ENCODE measurements around the gene FANCL. TPM values are rescaled to one million over a fixed set of nuclear protein-coding genes. Genes with fewer than 3 reads are reported as not detected.
"Not testable (repeated sequence)": the region's sequence is repeated elsewhere in the genome, so short reads cannot be mapped to it uniquely, and the experiment has no call there.

FANCL gene
- total RNA-seq (2014; rRNA removed; shearing (Covaris generic)) (10.4 and 15.0 TPM in 2 replicates), polyA plus RNA-seq (2016; fragmentation: Nextera tagmentation; extraction: Ambion mirVana) (12.6 and 14.5 TPM in 2 replicates)

DNA sequence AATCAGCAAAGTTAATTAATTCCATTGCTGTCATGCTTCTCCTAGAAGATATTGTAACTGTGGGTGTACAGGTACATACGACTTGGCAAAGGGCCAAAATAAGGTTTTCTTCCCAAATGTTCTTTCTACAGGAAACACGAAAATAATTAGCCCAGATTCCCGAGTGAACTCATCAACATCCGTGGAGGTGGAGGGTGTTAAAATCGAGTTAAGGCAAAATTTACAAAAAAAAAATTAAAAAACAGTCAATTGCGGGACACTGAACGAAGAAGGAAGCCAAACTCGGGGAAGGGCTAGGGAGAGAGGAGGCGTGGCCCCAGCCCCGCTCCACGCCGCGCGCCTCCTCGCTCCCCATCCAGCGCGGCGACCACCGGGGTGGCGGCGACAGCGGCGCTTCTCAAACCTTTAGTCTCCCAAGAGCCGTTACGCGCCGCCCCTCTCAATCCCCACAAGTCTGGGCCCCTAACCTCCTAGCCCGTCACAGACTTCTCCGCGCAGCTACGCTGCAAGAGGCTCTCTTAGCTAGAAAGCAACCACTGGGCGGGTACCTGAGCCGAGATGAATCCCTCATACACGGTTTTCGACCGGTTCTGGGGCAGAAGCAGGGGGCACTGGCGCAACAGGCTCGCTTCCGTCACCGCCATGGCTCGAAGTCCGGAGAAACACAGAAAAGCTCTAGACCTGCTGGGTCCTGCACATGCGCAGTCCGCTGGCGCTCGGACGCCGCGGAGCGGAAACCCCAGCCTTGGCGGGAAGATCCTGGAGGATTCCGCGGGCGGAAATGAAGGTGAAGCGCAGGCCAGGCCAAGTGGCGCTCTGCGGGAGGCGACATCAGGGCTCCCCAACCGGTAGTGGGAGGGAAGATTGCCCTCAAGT, at the start of gene FANCL:
Gene FANCL (minus strand): TSS at position 656 of the 876 bp plus-strand sequence. CDS start 12 bp downstream, at position 644.
- Histone ChIP-seq H3K36me3 (ENCODE audit: low read depth) (no peaks in the 10 kb centered on the region), H2AFZ (peak within 1 kb of the TSS; percentile 99), H3K9ac (peak within 1 kb of the TSS; percentile 81), H3K4me3 (peak within 1 kb of the TSS; percentile 92), H3K4me1 (ENCODE audit: insufficient read depth) (0 out of 2 replicates have a peak, but pooled peaks cover 6% of the 10 kb centered on the region), H3F3A (ENCODE audit: insufficient read depth) (no peaks in the 10 kb centered on the region), H3K79me2 (ENCODE audit: insufficient read depth) (peaks cover 45% of the 10 kb centered on the region), H3K27me3 (replicated peaks; ENCODE audit: insufficient read depth) (no peaks in the 10 kb centered on the region), H3K4me2 (ENCODE audit: unreplicated experiment) (peak within 1 kb of the TSS; percentile 91), H4K20me1 (ENCODE audit: insufficient read depth) (no peaks in the 10 kb centered on the region), H3K9me3 (ENCODE audit: low read depth) (no peaks in the 10 kb centered on the region), H3K9me2 (ENCODE audit: insufficient read depth) (no peaks in the 10 kb centered on the region), H3K27ac (peak within 1 kb of the TSS; percentile 26; the same call in 1 of the 2 replicates)
- in situ Hi-C loops (cut with MboI): no loop called here
- peak; percentile 83 for DNase-seq
- no peak for TF ChIP-seq EZH2 (IDR thresholded peaks at IDR 0.05; ENCODE audit: insufficient read depth, poor library complexity, severe bottlenecking)
- TF ChIP-seq EZH2phosphoT487 (IDR thresholded peaks at IDR 0.05; ENCODE audit: insufficient read depth, low read depth): no peak
- WGBS, 2 experiments (ENCODE audit: low coverage in 1 of 2, low lambda C conversion rate in 2 of 2, missing lambda C conversion rate in 2 of 2): 2 to 7% methylated on average over 59 of the region's 59 CpGs

DNA sequence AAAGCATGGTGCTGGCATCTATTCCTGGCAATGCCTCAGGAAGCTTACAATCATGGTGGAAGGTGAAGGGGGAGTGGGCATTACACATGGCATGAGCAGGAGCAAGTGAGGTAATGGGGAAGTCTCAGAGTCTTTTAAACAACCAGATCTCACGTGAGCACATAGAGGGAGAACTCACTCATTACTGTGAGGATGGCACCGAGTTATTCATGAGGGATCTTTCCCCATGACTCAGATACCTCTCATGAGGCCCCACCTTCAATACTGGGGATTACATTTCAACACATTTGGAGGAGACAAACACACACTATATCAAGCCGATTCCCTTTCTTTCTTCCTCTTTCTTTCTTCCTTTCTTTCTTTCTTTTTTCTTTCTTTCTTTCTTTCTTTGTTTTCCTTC, 47.9 kb upstream of the FANCL start:
- Histone ChIP-seq H3F3A (ENCODE audit: insufficient read depth) (no peaks in the 10 kb centered on the region), H3K9me2 (ENCODE audit: insufficient read depth) (no peaks in the 10 kb centered on the region), H3K4me2 (ENCODE audit: unreplicated experiment) (no peak overlapping the region), H3K4me3 (no peak overlapping the region), H2AFZ (peak overlapping the region; percentile 25; the same call in 1 of the 2 replicates), H3K27me3 (replicated peaks; ENCODE audit: insufficient read depth) (no peaks in the 10 kb centered on the region), H3K4me1 (ENCODE audit: insufficient read depth) (0 out of 2 replicates have a peak, but pooled peaks cover 3% of the 10 kb centered on the region), H3K9ac (no peak overlapping the region), H3K79me2 (ENCODE audit: insufficient read depth) (no peaks in the 10 kb centered on the region), H3K36me3 (ENCODE audit: low read depth) (no peaks in the 10 kb centered on the region), H4K20me1 (ENCODE audit: insufficient read depth) (no peaks in the 10 kb centered on the region), H3K9me3 (ENCODE audit: low read depth) (no peaks in the 10 kb centered on the region), H3K27ac (no peak overlapping the region)
- peak; percentile 81 for DNase-seq
- in situ Hi-C loops (cut with MboI): no loop called here
- TF ChIP-seq EZH2phosphoT487 (IDR thresholded peaks at IDR 0.05; ENCODE audit: insufficient read depth, low read depth) (no peak), EZH2 (IDR thresholded peaks at IDR 0.05; ENCODE audit: insufficient read depth, poor library complexity, severe bottlenecking) (no peak)
- WGBS, 2 experiments (ENCODE audit: low coverage in 1 of 2, low lambda C conversion rate in 2 of 2, missing lambda C conversion rate in 2 of 2): 2 to 4% methylated on average over 3 of the region's 3 CpGs

DNA sequence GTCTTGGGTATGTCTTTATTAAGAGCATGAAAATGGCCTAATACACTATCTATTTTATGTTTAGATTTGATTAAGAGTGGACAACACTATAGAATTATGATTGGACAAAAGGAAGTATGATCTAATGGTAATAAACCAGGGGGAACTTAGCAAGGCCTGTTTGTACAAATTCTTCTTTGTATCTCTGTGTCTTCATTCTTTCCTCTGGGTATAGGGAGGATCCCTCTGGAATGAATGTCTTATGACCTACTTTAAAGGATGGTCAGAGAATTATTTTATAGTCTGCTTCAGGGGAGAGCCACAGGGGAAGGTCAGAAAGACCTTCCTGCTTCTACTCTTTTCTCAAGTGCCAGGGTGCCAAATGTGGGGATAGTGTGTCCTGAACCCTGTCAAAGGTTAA, 42.8 kb upstream of the FANCL start:
- Histone ChIP-seq H3K79me2 (ENCODE audit: insufficient read depth) (no peaks in the 10 kb centered on the region), H3F3A (ENCODE audit: insufficient read depth) (no peaks in the 10 kb centered on the region), H3K36me3 (ENCODE audit: low read depth) (no peaks in the 10 kb centered on the region), H2AFZ (no peak overlapping the region), H4K20me1 (ENCODE audit: insufficient read depth) (no peaks in the 10 kb centered on the region), H3K27me3 (replicated peaks; ENCODE audit: insufficient read depth) (no peaks in the 10 kb centered on the region), H3K4me1 (ENCODE audit: insufficient read depth) (no peaks in the 10 kb centered on the region), H3K9ac (no peak overlapping the region), H3K9me2 (ENCODE audit: insufficient read depth) (0 out of 2 replicates have a peak, but pooled peaks cover 3% of the 10 kb centered on the region), H3K4me2 (ENCODE audit: unreplicated experiment) (no peak overlapping the region), H3K9me3 (ENCODE audit: low read depth) (no peaks in the 10 kb centered on the region), H3K4me3 (no peak overlapping the region), H3K27ac (no peak overlapping the region)
- in situ Hi-C loops (cut with MboI): no loop called here
- TF ChIP-seq EZH2 (IDR thresholded peaks at IDR 0.05; ENCODE audit: insufficient read depth, poor library complexity, severe bottlenecking): no peak
- TF ChIP-seq EZH2phosphoT487 (IDR thresholded peaks at IDR 0.05; ENCODE audit: insufficient read depth, low read depth): no peak
- no peak for DNase-seq

DNA sequence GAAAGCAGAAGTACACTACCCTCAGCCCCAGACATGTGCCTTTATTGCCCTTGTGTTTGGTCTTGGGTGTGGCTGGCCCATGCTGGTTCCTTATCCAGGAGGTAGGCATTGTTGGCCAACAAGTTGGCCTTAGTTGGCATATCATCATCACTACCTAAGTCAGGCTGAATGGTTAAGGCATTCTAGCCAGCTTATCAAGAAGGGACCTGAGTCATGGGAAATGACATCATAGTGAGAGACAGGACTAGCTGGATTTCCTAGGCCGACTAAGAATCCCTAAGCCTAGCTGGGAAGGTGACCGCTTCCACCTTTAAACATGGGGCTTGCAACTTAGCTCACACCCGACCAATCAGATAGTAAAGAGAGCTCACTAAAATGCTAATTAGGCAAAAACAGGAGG, 34.0 kb upstream of the FANCL start:
- in situ Hi-C loops (cut with MboI); H3K4me2 ChIP-seq (ENCODE audit: unreplicated experiment); H3K27ac ChIP-seq; H3K4me3 ChIP-seq; H4K20me1 ChIP-seq (ENCODE audit: insufficient read depth); H3K9me3 ChIP-seq (ENCODE audit: low read depth); H3K9me2 ChIP-seq (ENCODE audit: insufficient read depth); H3F3A ChIP-seq (ENCODE audit: insufficient read depth); H3K36me3 ChIP-seq (ENCODE audit: low read depth); H3K9ac ChIP-seq; H3K27me3 ChIP-seq (replicated peaks; ENCODE audit: insufficient read depth); H3K4me1 ChIP-seq (ENCODE audit: insufficient read depth); H3K79me2 ChIP-seq (ENCODE audit: insufficient read depth); H2AFZ ChIP-seq: not testable (repeated sequence)
- DNase-seq: peak; percentile 8
- 72 to 81% methylated on average over 3 of the region's 3 CpGs for WGBS, 2 experiments (ENCODE audit: low coverage in 1 of 2, low lambda C conversion rate in 2 of 2, missing lambda C conversion rate in 2 of 2)
